Aorta (tissue), 5 donors: ENCODE data around the gene TXNRD3. TPM values are rescaled to one million over a fixed set of nuclear protein-coding genes. Genes with fewer than 3 reads are reported as not detected.

ENCODE experiments used
- ATAC-seq: fragments of 200-7000 bp; cut with Tn5 transposase; one replicate; pipeline ENCODE4 v1.9.1; 2022; ENCODE audit warnings: moderate library complexity; ENCODE audit not compliant: low FRiP score
- DNase-seq, 2 donors: peaks; one replicate each; pipeline ENCODE4 v3.0.0-alpha.2; 2020
- H3K27ac ChIP-seq, 2 donors: one replicate each; pipeline ENCODE4 v1.5.1; 2013; ENCODE audit warnings: low read length in 2 of 2, mild to moderate bottlenecking in 2 of 2, moderate library complexity in 2 of 2, control low read depth in 1 of 2, inconsistent platforms in 1 of 2, low read depth in 1 of 2
- H3K27me3 ChIP-seq, 2 donors: one replicate each; pipeline ENCODE4 v1.6.1; 2013; ENCODE audit warnings: control low read depth in 1 of 2, low read length in 1 of 2, mild to moderate bottlenecking in 1 of 2, moderate library complexity in 1 of 2; ENCODE audit not compliant: insufficient read depth in 2 of 2, control insufficient read depth in 1 of 2
- H3K36me3 ChIP-seq, 2 donors: one replicate each; pipeline ENCODE4 v1.6.1; 2013; ENCODE audit warnings: control low read depth in 1 of 2, low read length in 1 of 2, mild to moderate bottlenecking in 1 of 2; ENCODE audit not compliant: insufficient read depth in 2 of 2, control insufficient read depth in 1 of 2
- H3K4me1 ChIP-seq, 2 donors: one replicate each; pipeline ENCODE4 v1.6.1; 2013; ENCODE audit warnings: low read length in 2 of 2, control low read depth in 1 of 2, mild to moderate bottlenecking in 1 of 2, moderate library complexity in 1 of 2; ENCODE audit not compliant: insufficient read depth in 2 of 2, control insufficient read depth in 1 of 2
- H3K4me3 ChIP-seq, 2 donors: one replicate each; pipeline ENCODE4 v1.5.1; 2013; ENCODE audit warnings: low read length in 2 of 2, control low read depth in 1 of 2, mild to moderate bottlenecking in 1 of 2
- H3K9me3 ChIP-seq: one replicate; pipeline ENCODE4 v1.6.1; 2013; ENCODE audit warnings: mild to moderate bottlenecking, low read length; ENCODE audit not compliant: control insufficient read depth
- WGBS, 2 donors: extraction: QIAGEN DNeasy Blood & Tissue Kit; methylation state at CpG; one replicate each; pipeline ENCODE4 v1.1.7; 2013; 5-methylcytosine and 5-hydroxymethylcytosine counted together
- intact Hi-C, 2 donors: fragments of 100-400 bp; cut with DNase I; formaldehyde crosslinking; loops; one replicate each; pipeline versions ENCODE4 v1.14.2 to v1.15.0; 2022
- polyA plus RNA-seq, 2 donors: library from polyadenylated mRNA; stranded (reverse); fragments of 200-250 nt; gene quantifications; one replicate each; pipeline ENCODE4 v1.2.3, GENCODE V29; 2013
- total RNA-seq, 2 donors: library from RNA; stranded (reverse); fragmentation: NEBNext Ultra II Directional; extraction: Animal tissue kit (Norgen Biotek cat#: 25700); gene quantifications; one replicate each; pipeline ENCODE4 v1.2.1, GENCODE V29; 2021
- donor health status: healthy with polysubstance abuse.
- donor health status: Bipolar disorder and iron deficiency.
- donor health status: DM: no; HTN: no; CAD: no.
- donor health status: DM: no; HTN: no; CAD: no.
- donor health status: DM: yes; HTN: yes; CAD: no.

The TXNRD3 gene
- total and polyA plus RNA-seq, 4 donors = 3.6 to 13.7 (median 5.7) TPM

- 24 to 29% methylated on average over 13 of the region's 13 CpGs for WGBS, 2 donors
- no peaks in the 10 kb centered on the region for H3K4me1 ChIP-seq
- H3K4me3 ChIP-seq = no peak overlapping the region
- intact Hi-C loops = loop anchor here (2.0 to 10.0 kb wide), 4 partner anchors 74 to 867 kb away; partner anchors contain the start of gene PLXNA1 (in 2 of the 2)
- DNase-seq (no peak), ATAC-seq (no peak)
- H3K36me3 ChIP-seq = no peaks in the 10 kb centered on the region
- no peaks in the 10 kb centered on the region for H3K9me3 ChIP-seq
- H3K27me3 ChIP-seq = no peaks in the 10 kb centered on the region
- H3K27ac ChIP-seq = no peak overlapping the region
Observed at GRCh38 chr3:126677862-126678503, 23.1 kb upstream of the TXNRD3 start.

- no peaks in the 10 kb centered on the region for H3K36me3 ChIP-seq
- H3K27me3 ChIP-seq = no peaks in the 10 kb centered on the region
- H3K27ac ChIP-seq = no peak overlapping the region
- ATAC-seq (no peak), DNase-seq (no peak)
- intact Hi-C loops = loop anchor here (5.0 to 10.0 kb wide), 2 partner anchors 75 to 308 kb away; partner anchors contain the start of gene PLXNA1 (in 1 of the 2)
- no peaks in the 10 kb centered on the region for H3K4me1 ChIP-seq
- H3K4me3 ChIP-seq = no peak overlapping the region
- 78 to 82% methylated on average over 7 of the region's 7 CpGs for WGBS, 2 donors
- H3K9me3 ChIP-seq = no peaks in the 10 kb centered on the region
Observed at GRCh38 chr3:126676919-126677705, 22.2 kb upstream of the TXNRD3 start.

- ATAC-seq = no peak
- DNase-seq = no peak
- Histone ChIP-seq H3K9me3 (no peaks in the 10 kb centered on the region), H3K36me3 (no peaks in the 10 kb centered on the region), H3K4me1 (no peaks in the 10 kb centered on the region), H3K4me3 (no peak overlapping the region), H3K27me3 (no peaks in the 10 kb centered on the region), H3K27ac (no peak overlapping the region)
- intact Hi-C loops = loop anchor here in 1 of 2 donors (10.0 kb wide), 1 partner anchor 312 kb away; the partner anchor contains the start of gene PLXNA1
- 85 to 86% methylated on average over 6 of the region's 6 CpGs for WGBS, 2 donors
Observed at GRCh38 chr3:126672741-126673140, 17.8 kb upstream of the TXNRD3 start.

DNA sequence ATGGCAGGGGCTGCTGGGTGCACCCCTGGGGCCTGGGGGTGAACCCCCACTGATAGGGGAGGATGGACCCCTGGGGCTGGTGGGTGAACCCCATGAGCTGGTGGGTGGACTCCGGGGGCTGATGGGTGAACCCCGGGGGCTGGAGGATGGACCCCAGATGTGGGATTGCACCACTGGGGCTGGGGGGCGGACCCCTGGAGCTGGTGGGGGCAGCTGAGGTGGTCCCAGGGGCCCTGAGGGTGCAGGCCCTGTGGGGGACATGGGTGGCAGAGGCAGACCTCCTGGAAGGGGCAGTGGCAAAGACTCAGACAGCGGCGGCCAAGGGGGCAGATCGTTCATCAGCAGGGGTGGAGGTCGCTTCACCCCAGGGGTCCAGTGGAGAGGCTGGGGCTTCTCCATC is 17.4 kb upstream of the TXNRD3 start:
- H3K27me3 ChIP-seq = no peaks in the 10 kb centered on the region
- intact Hi-C loops = loop anchor here in 1 of 2 donors (10.0 kb wide), 1 partner anchor 312 kb away; the partner anchor contains the start of gene PLXNA1
- H3K36me3 ChIP-seq = no peaks in the 10 kb centered on the region
- no peak for DNase-seq
- no peaks in the 10 kb centered on the region for H3K9me3 ChIP-seq
- H3K27ac ChIP-seq = no peak overlapping the region
- ATAC-seq = no peak
- H3K4me1 ChIP-seq = no peaks in the 10 kb centered on the region
- H3K4me3 ChIP-seq = no peak overlapping the region
- 83 to 86% methylated on average over 7 of the region's 7 CpGs for WGBS, 2 donors

DNA sequence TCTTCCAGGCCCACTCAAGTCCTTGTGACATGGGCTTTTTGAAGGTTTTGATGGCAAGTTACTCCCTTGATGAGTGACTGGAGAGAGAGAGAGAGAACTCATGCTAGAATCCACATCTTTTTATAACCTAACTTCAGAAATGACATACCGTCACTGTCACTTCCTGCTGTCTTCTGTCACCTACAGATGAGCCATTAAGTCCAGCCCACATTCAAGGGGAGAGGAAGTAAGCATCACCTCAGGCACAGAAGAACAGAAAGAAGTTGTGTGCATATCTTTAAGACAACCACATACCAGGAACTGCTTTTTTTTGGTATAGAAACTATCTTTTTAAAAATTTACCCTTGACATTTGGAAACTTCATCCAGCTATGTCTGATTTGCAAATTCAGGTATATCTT is 16.6 kb upstream of the TXNRD3 start:
- Histone ChIP-seq H3K9me3 (no peaks in the 10 kb centered on the region), H3K27me3 (no peaks in the 10 kb centered on the region), H3K4me3 (no peak overlapping the region), H3K27ac (no peak overlapping the region), H3K36me3 (no peaks in the 10 kb centered on the region), H3K4me1 (no peaks in the 10 kb centered on the region)
- WGBS, 2 donors = 76 to 80% methylated on average over 1 of the region's 1 CpG
- no peak for ATAC-seq
- DNase-seq = no peak
- intact Hi-C loops = loop anchor here in 1 of 2 donors (10.0 kb wide), 1 partner anchor 313 kb away; the partner anchor contains the start of gene PLXNA1

GRCh38 chr3:126668450-126669401 is 13.8 kb upstream of the TXNRD3 start:
- Histone ChIP-seq H3K27me3 (no peaks in the 10 kb centered on the region), H3K4me3 (no peak overlapping the region), H3K9me3 (no peaks in the 10 kb centered on the region), H3K27ac (no peak overlapping the region), H3K36me3 (no peaks in the 10 kb centered on the region), H3K4me1 (no peaks in the 10 kb centered on the region)
- ATAC-seq (no peak), DNase-seq (no peak)
- intact Hi-C loops = no loop called here
- WGBS, 2 donors = 90 to 91% methylated on average over 13 of the region's 13 CpGs

DNA sequence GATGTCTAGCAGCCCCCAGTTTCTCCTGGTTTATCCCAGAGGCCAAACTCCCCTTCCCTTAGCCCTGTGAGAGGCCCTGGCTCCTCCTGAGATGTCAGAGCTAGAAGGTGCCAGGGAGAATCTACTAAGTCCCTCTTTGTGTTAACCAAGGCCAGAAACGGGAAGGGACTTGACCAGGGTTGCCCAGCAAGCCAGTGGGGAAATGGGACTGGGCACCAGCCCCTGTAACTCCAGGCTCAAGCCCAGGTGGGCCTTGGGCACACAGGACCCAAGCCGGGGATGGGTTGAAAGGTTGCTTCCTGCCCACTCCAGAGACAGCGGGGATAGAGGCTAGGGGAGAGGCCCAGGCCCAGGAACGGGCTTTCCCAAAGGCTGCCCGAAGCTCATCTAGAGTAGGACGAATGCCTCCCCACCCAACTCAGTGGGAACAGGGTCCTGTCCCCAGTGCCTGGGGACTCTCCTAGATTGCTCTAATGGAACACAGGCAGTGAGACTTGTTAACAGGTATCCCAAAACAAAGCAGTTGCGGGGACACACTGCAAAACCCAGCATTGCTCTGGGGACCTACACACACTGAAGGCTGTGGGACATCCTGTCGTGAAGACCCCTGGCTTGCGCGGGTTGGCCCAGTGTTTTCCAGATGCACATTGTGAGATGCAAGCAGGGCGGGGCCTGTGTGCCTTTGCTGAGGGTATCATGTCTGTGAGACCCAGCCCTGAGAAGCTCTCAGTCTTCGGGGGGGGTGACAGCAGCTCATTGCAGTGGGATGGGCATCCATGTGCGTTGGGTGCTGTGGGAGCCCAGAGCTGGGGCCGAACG is 12.9 kb upstream of the TXNRD3 start:
- H3K4me1 ChIP-seq = no peaks in the 10 kb centered on the region
- no peak overlapping the region for H3K27ac ChIP-seq
- H3K4me3 ChIP-seq = no peak overlapping the region
- ATAC-seq (no peak), DNase-seq (no peak)
- intact Hi-C loops = no loop called here
- H3K27me3 ChIP-seq = no peaks in the 10 kb centered on the region
- no peaks in the 10 kb centered on the region for H3K36me3 ChIP-seq
- WGBS, 2 donors = 90 to 91% methylated on average over 15 of the region's 15 CpGs
- no peaks in the 10 kb centered on the region for H3K9me3 ChIP-seq
